Measurements from ENCODE around the gene TRAM2.

GRCh38 chr6:52524918-52525317, 51.9 kb downstream of the TRAM2 start:
- TF ChIP-seq CTCF (IDR thresholded peaks at IDR 0.05; ENCODE audit: low read depth, low read length, missing input control) (no peak), ATF3 (IDR thresholded peaks at IDR 0.05) (no peak), SP1 (IDR thresholded peaks at IDR 0.05) (no peak), JUND (IDR thresholded peaks at IDR 0.05) (no peak), YY1 (IDR thresholded peaks at IDR 0.05) (no peak), RAD21 (IDR thresholded peaks at IDR 0.05) (no peak), HNF4A (conservative IDR thresholded peaks at IDR 0.05) (no peak), GABPA (IDR thresholded peaks at IDR 0.05 in 1 of 2, conservative IDR thresholded peaks at IDR 0.05 in 1 of 2) (no peak), TAF1 (conservative IDR thresholded peaks at IDR 0.05) (no peak), EGR1 (IDR thresholded peaks at IDR 0.05; ENCODE audit: low read depth in 2 of 2) (no peak), REST (IDR thresholded peaks at IDR 0.05) (no peak)

All from liver (tissue), 3 donors.